Right lobe of liver (tissue), 6 donors: ENCODE measurements around the gene NPRL2. TPM values are rescaled to one million over a fixed set of nuclear protein-coding genes. Genes with fewer than 3 reads are reported as not detected.

Source experiments
- ATAC-seq, 4 donors: fragments of 200-7000 bp; cut with Tn5 transposase; one replicate each; pipeline ENCODE4 v1.9.1; 2020; ENCODE audit warnings: mild to moderate bottlenecking in 4 of 4, moderate library complexity in 4 of 4
- DNase-seq, 3 donors: peaks; one replicate each; pipeline ENCODE4 v3.0.0-alpha.2; 2020
- H3K27ac ChIP-seq, 3 donors: fragments of 200-600 bp; one replicate each; pipeline ENCODE4 v1.8.0; 2022
- H3K27me3 ChIP-seq, 2 donors: fragments of 200-600 bp; one replicate each; pipeline ENCODE4 v1.8.0; 2022
- H3K36me3 ChIP-seq, 4 donors: fragments of 200-600 bp; sonication (generic) in 1 of 4; one replicate each; pipeline versions ENCODE4 v1.5.1 to v1.8.0; 2017 to 2022; ENCODE audit warnings: control low read depth in 1 of 4
- H3K4me1 ChIP-seq, 4 donors: fragments of 200-600 bp; sonication (generic) in 1 of 4; one replicate each; pipeline versions ENCODE4 v1.5.1 to v1.8.0; 2017 to 2022; ENCODE audit warnings: control low read depth in 1 of 4
- H3K4me3 ChIP-seq, 3 donors: fragments of 200-600 bp; one replicate each; pipeline ENCODE4 v1.8.0; 2022
- H3K9me3 ChIP-seq, 4 donors: fragments of 200-600 bp; sonication (generic) in 1 of 4; one replicate each; pipeline versions ENCODE4 v1.5.1 to v1.8.0; 2017 to 2022; ENCODE audit warnings: control low read depth in 1 of 4
- POLR2A ChIP-seq: fragments of 450-650 bp; IDR thresholded peaks from one replicate; pipeline ENCODE4 v1.6.1; 2017; ENCODE audit warnings: antibody characterized with exemption, mild to moderate bottlenecking
- WGBS: methylation state at CpG from one replicate; pipeline ENCODE4 v1.1.6; 2018; ENCODE audit warnings: low coverage, low lambda C conversion rate; ENCODE audit not compliant: insufficient coverage; ENCODE audit errors: missing lambda C conversion rate; 5-methylcytosine and 5-hydroxymethylcytosine counted together
- intact Hi-C, 2 donors: fragments of 100-400 bp; cut with DNase I; formaldehyde crosslinking; loops; one replicate each; pipeline versions ENCODE4 v1.11.2 to v1.14.1; 2022
- total RNA-seq, 6 experiments: library from RNA; depleted of rRNA in 2 of 6; stranded (reverse); fragments of >200 nt in 2 of 6; fragmentation: NEBNext Ultra II Directional in 3 of 6; extraction: Animal tissue kit (Norgen Biotek cat#: 25700) in 3 of 6; gene quantifications; one replicate each; pipeline versions ENCODE4 v1.1.0 to v1.2.4, GENCODE V29; 2016 to 2023
- TF ChIP-seq, protein P1 (sequence below), 4 donors: fragments of 200-600 bp in 3 of 4; fragments of 450-650 bp in 1 of 4; IDR thresholded peaks; one replicate each; pipeline versions ENCODE4 v1.5.1 to v1.8.0; 2016 to 2022; ENCODE audit warnings: antibody characterized with exemption in 4 of 4, mild to moderate bottlenecking in 2 of 4
- donor health status: DM: no; HTN: yes; CAD: no.
- donor health status: DM: no; HTN: no; CAD: no.
- donor health status: DM: no; HTN: no; CAD: no.
- donor health status: DM: no; HTN: yes; CAD: no.
- donor health status: DM: no; HTN: yes; CAD: no.

The NPRL2 gene
- total RNA-seq, 6 experiments from 2014 or later, result 10.6 to 18.3 (median 14.4) TPM

DNA sequence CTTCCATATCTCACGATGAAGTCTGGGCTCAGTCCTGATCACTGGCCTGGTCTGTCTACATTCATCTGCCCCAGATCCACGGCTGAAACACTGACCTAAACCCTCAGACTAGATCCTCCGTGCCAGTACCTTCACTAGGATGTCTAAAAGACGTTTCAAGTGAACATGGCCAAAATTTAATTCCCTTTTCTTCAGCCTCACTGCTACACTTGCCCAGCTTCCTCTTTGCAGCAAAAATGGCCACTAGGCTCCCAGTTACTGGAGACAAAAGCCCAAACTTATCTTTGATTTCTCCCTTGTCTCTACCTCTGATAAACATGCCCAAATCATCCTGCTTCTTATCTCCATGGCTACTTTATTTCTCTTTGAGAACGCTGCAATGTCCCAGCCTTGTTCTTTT is 11.6 kb downstream of the NPRL2 start:
- Histone ChIP-seq H3K27me3 (no peaks in the 10 kb centered on the region), H3K36me3 (no peaks in the 10 kb centered on the region), H3K4me3 (peak overlapping the region in 1 of 3 donors; percentile 55), H3K27ac (peak overlapping the region in 2 of 3 donors; percentile 86 to 95), H3K9me3 (no peaks in the 10 kb centered on the region), H3K4me1 (peaks cover 0 to 22% (median 8%) of the 10 kb centered on the region in 4 donors)
- no peak for TF ChIP-seq POLR2A
- TF ChIP-seq, protein P1, sequence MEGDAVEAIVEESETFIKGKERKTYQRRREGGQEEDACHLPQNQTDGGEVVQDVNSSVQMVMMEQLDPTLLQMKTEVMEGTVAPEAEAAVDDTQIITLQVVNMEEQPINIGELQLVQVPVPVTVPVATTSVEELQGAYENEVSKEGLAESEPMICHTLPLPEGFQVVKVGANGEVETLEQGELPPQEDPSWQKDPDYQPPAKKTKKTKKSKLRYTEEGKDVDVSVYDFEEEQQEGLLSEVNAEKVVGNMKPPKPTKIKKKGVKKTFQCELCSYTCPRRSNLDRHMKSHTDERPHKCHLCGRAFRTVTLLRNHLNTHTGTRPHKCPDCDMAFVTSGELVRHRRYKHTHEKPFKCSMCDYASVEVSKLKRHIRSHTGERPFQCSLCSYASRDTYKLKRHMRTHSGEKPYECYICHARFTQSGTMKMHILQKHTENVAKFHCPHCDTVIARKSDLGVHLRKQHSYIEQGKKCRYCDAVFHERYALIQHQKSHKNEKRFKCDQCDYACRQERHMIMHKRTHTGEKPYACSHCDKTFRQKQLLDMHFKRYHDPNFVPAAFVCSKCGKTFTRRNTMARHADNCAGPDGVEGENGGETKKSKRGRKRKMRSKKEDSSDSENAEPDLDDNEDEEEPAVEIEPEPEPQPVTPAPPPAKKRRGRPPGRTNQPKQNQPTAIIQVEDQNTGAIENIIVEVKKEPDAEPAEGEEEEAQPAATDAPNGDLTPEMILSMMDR (IDR thresholded peaks at IDR 0.05), result no peak
- intact Hi-C loops, result no loop called here
- ATAC-seq (no peak), DNase-seq (no peak)
- WGBS, result 66% methylated on average over 3 of the region's 5 CpGs

DNA sequence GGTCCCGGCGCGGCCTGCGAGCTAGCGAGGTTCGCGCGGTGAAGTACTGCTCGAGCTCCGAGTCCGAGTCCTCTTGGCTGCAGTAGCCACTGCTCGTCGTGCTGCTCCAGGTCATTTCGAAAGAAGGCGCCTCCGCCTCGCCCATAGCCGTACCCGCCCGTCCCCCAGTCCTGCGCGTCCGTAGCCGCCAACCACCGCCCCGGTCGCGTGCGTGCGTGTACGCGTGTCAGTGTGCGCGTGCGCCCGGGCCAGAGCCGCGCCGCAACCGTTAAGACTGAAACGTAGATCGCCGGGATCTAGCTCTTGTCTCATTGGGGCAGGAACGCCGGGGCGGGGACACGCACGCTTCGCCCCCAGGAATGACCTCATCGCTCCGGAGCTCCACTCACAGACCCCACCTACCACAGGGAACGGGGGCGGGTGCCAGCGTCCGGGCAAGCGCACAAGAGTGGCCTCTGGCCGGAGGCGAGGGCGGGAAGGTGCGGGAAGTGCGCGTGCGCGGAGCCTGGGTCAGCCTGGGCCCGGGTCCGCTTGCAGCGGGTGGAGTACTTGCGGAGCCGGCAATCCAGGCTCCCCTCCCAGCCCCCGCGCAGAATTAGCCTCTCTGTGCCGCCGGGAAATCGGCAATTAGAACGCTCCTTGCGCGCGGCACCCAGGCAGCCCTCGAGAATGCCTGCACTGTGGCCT is 13.3 kb downstream of the NPRL2 start:
- no peaks in the 10 kb centered on the region for H3K27me3 ChIP-seq
- WGBS, result 0% methylated on average over 13 of the region's 79 CpGs
- H3K9me3 ChIP-seq, result no peaks in the 10 kb centered on the region
- TF ChIP-seq POLR2A, result peak; percentile 92
- TF ChIP-seq, protein P1 (IDR thresholded peaks at IDR 0.05), result no peak
- peak overlapping the region; percentile 83 to 97 (median 95) for H3K4me3 ChIP-seq
- H3K36me3 ChIP-seq, result no peaks in the 10 kb centered on the region
- intact Hi-C loops, result no loop called here
- peak overlapping the region; percentile 86 to 95 (median 93) for H3K27ac ChIP-seq
- ATAC-seq, result peak; percentile 84 to 93 (median 90)
- DNase-seq, result peak; percentile 100
- peaks cover 0 to 22% (median 8%) of the 10 kb centered on the region in 4 donors for H3K4me1 ChIP-seq

DNA sequence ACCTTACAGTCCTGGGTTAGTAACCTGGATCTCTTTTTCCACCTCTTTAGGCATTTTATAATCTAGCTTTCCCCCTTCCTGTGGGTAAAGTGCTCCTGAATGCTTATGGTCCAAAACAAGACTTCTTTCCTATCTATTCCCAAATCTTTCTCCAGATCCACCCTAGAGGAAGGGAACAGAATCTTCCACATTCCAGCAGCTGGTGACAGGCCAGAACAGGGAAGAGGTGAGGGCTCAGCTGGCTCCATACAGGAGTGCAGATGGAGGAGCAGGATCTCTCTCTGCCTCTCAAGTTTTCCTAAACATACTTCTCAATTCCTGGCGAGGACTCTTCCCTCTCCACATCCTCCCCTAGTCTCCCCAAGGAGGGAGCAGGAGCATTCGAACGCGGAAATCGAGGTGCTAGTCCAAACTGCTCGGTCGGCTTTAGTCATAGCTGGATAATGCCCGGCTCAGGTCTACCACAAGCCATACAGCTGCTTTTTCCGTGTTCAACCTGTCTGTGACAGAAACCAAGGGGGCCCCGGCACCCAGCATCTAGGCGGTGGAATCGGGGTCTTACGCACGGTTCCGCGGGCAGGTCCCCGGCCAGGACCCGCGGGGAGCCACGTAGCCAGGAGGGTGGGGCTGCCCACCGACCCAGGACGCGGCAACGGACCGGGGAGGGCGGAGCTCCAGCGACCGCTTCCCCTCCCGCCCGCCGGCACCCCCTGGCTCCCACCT is 14.0 kb downstream of the NPRL2 start:
- no peak for DNase-seq
- TF ChIP-seq, protein P1 (IDR thresholded peaks at IDR 0.05), result no peak
- TF ChIP-seq POLR2A, result no peak

DNA sequence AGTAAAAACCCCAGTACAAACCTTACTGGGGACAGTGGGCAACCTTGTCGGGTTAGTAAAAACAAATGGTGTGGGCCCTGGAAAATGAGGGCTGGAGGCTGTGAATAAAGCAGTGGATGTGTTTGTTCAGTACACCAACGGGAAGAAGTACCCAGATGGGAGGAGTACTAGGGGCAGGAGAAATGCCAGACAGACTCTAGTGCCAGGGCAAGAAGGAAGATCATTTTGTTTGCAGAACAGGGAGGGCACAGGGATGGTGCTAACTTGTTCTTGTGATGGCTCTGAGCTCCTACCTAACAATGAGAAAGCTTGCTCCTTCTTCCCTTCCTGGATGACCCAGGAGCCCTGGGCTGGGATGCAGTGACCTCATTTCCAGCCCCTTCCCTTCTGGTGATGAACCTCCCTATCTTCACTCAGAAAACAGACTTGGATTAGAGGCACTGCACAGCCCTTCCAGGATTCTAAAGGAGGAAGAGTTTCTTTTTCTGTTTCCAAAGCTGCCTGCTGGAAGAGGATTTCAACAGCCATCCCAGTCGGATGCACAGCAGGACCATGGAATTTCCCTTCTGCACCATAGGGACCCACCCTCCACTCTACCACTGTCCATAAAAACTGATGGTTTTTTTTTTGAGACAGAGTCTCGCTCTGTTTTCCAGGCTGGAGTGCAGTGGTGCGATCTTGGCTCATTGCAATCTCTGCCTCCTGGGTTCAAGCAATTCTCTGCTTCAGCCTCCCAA is 16.1 kb downstream of the NPRL2 start:
- WGBS, result 70% methylated on average over 5 of the region's 5 CpGs
- intact Hi-C loops, result no loop called here
- Histone ChIP-seq H3K36me3 (peaks cover 7 to 24% (median 15%) of the 10 kb centered on the region in 4 donors), H3K27me3 (no peaks in the 10 kb centered on the region), H3K4me1 (peaks cover 0 to 22% (median 8%) of the 10 kb centered on the region in 4 donors), H3K9me3 (no peaks in the 10 kb centered on the region), H3K4me3 (no peak overlapping the region), H3K27ac (peak overlapping the region; percentile 35 to 50 (median 47))
- TF ChIP-seq, protein P1 (IDR thresholded peaks at IDR 0.05), result no peak
- TF ChIP-seq POLR2A, result no peak
- DNase-seq (no peak), ATAC-seq (no peak)

More for the DNA sequence above, 14.0 kb downstream of the NPRL2 start:
- no peaks in the 10 kb centered on the region for H3K27me3 ChIP-seq
- intact Hi-C loops, result no loop called here
- H3K36me3 ChIP-seq, result peaks cover 0 to 4% (median 2%) of the 10 kb centered on the region in 4 donors
- WGBS, result 0% methylated on average over 8 of the region's 31 CpGs
- peak overlapping the region; percentile 86 to 95 (median 93) for H3K27ac ChIP-seq
- ATAC-seq, result peak in 1 of 4 donors; percentile 12
- no peaks in the 10 kb centered on the region for H3K9me3 ChIP-seq
- H3K4me1 ChIP-seq, result peaks cover 0 to 22% (median 8%) of the 10 kb centered on the region in 4 donors
- peak overlapping the region; percentile 83 to 97 (median 95) for H3K4me3 ChIP-seq
